Measurements from ENCODE around the gene PDLIM5.

DNA sequence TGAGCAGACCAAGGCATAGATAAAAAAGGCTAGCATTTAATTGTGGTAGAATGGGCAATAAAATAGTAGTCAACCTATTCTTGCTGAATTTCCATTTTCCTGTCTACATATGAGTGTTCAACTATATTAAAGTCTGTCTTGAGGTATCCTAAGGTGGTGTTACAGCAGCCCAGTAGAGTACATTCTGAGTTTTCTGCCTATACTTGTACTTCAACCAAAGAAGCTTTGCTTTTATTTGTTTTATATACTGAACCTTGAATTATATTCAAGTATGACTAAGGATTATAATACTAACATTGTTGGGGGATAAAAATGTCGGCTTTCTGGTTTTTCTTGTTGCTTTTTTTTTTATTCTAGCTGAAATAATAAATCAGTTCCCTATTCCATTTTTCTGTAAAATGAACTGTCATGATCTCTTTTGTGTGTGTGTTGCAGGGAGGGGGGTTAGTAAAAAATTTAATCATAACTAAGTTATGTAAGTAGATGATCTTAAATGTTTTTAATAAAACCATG, 106.7 kb downstream of the PDLIM5 start:
- no peak for TF ChIP-seq POLR2A (IDR thresholded peaks at IDR 0.05; ENCODE audit: low read depth, low read length)
- no peak for TF ChIP-seq POLR2AphosphoS5 (IDR thresholded peaks at IDR 0.05; ENCODE audit: low read depth, low read length)
- TF ChIP-seq TAF1 (IDR thresholded peaks at IDR 0.05; ENCODE audit: borderline replicate concordance, low read depth, low read length): no peak

All from GM12892 (cell line).